Measurements from ENCODE around the gene PGP.

DNA sequence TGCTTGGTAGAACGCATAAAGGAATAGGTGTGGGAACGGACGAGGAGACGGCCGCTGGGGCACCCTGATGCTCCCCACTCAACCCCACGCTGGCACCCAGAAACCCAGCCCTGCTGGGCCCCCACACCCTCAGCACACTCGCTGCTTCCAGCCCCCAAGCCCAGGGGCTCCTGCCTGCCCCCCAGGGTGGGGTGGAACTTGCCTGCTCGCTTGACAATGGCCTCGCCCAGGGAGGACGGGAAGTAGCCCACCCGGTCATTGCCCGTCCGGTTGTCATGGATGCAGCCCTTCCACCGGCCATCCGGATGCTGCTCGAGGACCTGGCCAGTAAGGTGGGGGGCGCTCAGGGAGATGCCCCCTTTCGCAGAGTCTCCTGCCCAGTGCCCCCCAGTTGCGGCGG is 28.1 kb downstream of the PGP start:
- TF ChIP-seq POLR2AphosphoS5 (IDR thresholded peaks at IDR 0.05; ENCODE audit: borderline replicate concordance, low read depth, low read length) (no peak), EZH2 (IDR thresholded peaks at IDR 0.05) (no peak), FOXP2 (optimal IDR thresholded peaks at IDR 0.05; ENCODE audit: control extremely low read depth, extremely low read length, insufficient read depth) (no peak)

Measured in SK-N-MC (cell line).